Psoas muscle (tissue), 8 donors: ENCODE measurements around the gene SIPA1L3. TPM values are rescaled to one million over a fixed set of nuclear protein-coding genes. Genes with fewer than 3 reads are reported as not detected.
A peak's percentile ranks its signal among the peaks of the same experiment; 100 is the strongest.

Experiments used
- ATAC-seq, 4 donors: fragments of 200-7000 bp; cut with Tn5 transposase; one replicate each; pipeline ENCODE4 v1.9.1; 2020; ENCODE audit warnings: moderate library complexity in 3 of 4, mild to moderate bottlenecking in 2 of 4
- DNase-seq, 2 donors: peaks; one replicate each; pipeline ENCODE4 v3.0.0-alpha.2; 2020
- H3K27ac ChIP-seq: fragments of 200-600 bp; one replicate; pipeline ENCODE4 v1.8.0; 2022
- H3K27me3 ChIP-seq, 3 donors: fragments of 200-600 bp in 1 of 3; one replicate each; pipeline versions ENCODE4 v1.6.1 to v1.8.0; 2013 to 2022; ENCODE audit warnings: low read length in 2 of 3, mild to moderate bottlenecking in 2 of 3, moderate library complexity in 1 of 3; ENCODE audit not compliant: insufficient read depth in 3 of 3
- H3K36me3 ChIP-seq, 2 donors: fragments of 200-600 bp in 1 of 2; one replicate each; pipeline versions ENCODE4 v1.6.1 to v1.8.0; 2013 to 2022; ENCODE audit warnings: low read depth in 1 of 2, mild to moderate bottlenecking in 1 of 2, moderate library complexity in 1 of 2; ENCODE audit not compliant: insufficient read depth in 1 of 2
- H3K4me1 ChIP-seq: fragments of 200-600 bp; one replicate; pipeline ENCODE4 v1.8.0; 2022
- H3K4me3 ChIP-seq: fragments of 200-600 bp; one replicate; pipeline ENCODE4 v1.8.0; 2022; ENCODE audit warnings: mild to moderate bottlenecking
- H3K9me3 ChIP-seq: fragments of 200-600 bp; one replicate; pipeline ENCODE4 v1.8.0; 2022
- CTCF ChIP-seq: fragments of 200-600 bp; IDR thresholded peaks from one replicate; pipeline ENCODE4 v1.8.0; 2022; ENCODE audit warnings: antibody characterized with exemption
- WGBS, 3 donors: extraction: QIAGEN DNeasy Blood & Tissue Kit; methylation state at CpG; one replicate each; pipeline versions ENCODE4 v1.1.6 to v1.1.7; 2013; 5-methylcytosine and 5-hydroxymethylcytosine counted together
- intact Hi-C, 2 donors: fragments of 100-400 bp; cut with DNase I; formaldehyde crosslinking; loops; one replicate each; pipeline versions ENCODE4 v1.11.0 to v1.14.2; 2022
- polyA plus RNA-seq, 3 donors: library from polyadenylated mRNA; stranded (reverse); fragments of 200-250 nt; gene quantifications; one replicate each; pipeline ENCODE4 v1.2.3, GENCODE V29; 2013
- total RNA-seq, 4 donors: library from RNA; stranded (reverse); fragmentation: NEBNext Ultra II Directional in 2 of 4; extraction: Animal tissue kit (Norgen Biotek cat#: 25700) in 2 of 4; gene quantifications; one replicate each; pipeline versions ENCODE4 v1.2.1 to v1.2.4, GENCODE V29; 2021 to 2023
- donor health status: healthy with polysubstance abuse.
- donor health status: DM: no; HTN: no; CAD: no; lungs with moderate emphysema.
- donor health status: Bipolar disorder and iron deficiency.
- donor health status: healthy.
- donor health status: DM: yes; HTN: yes; CAD: no.
- donor health status: DM: no; HTN: no; CAD: no.
- donor health status: DM: no; HTN: no; CAD: no.
- donor health status: DM: yes; HTN: yes; CAD: no.

SIPA1L3 gene
- total and polyA plus RNA-seq, 7 donors = 2.9 to 28.2 (median 8.3) TPM

- DNase-seq (no peak), ATAC-seq (no peak)
- H3K4me1 ChIP-seq = peaks cover 26% of the 10 kb centered on the region
- H3K27ac ChIP-seq = no peak overlapping the region
- H3K36me3 ChIP-seq = peaks cover 0 to 3% of the 10 kb centered on the region in 2 donors
- H3K9me3 ChIP-seq = no peaks in the 10 kb centered on the region
- WGBS, 3 donors = 78 to 83% (median 80%) methylated on average over 17 of the region's 17 CpGs
- intact Hi-C loops = loop anchor here in 1 of 2 donors (10.0 kb wide), 1 partner anchor 129 kb away; the partner anchor contains the start of genes SIPA1L3 and WDR87
- TF ChIP-seq CTCF = no peak
- no peaks in the 10 kb centered on the region for H3K27me3 ChIP-seq
- no peak overlapping the region for H3K4me3 ChIP-seq
Measured at GRCh38 chr19:38033658-38034491, 126.9 kb downstream of the SIPA1L3 start.

GRCh38 chr19:38034492-38034860, 127.5 kb downstream of the SIPA1L3 start:
- TF ChIP-seq CTCF = no peak
- 80 to 85% (median 85%) methylated on average over 5 of the region's 5 CpGs for WGBS, 3 donors
- Histone ChIP-seq H3K4me1 (peaks cover 26% of the 10 kb centered on the region), H3K9me3 (no peaks in the 10 kb centered on the region), H3K27ac (no peak overlapping the region), H3K27me3 (no peaks in the 10 kb centered on the region), H3K4me3 (no peak overlapping the region), H3K36me3 (peaks cover 0 to 3% of the 10 kb centered on the region in 2 donors)
- ATAC-seq (no peak), DNase-seq (no peak)
- intact Hi-C loops = loop anchor here in 1 of 2 donors (10.0 kb wide), 1 partner anchor 130 kb away; the partner anchor contains the start of genes SIPA1L3 and WDR87

- no peak for TF ChIP-seq CTCF
- Histone ChIP-seq H3K4me3 (peak overlapping the region; percentile 18), H3K4me1 (peaks cover 26% of the 10 kb centered on the region), H3K36me3 (no peaks in the 10 kb centered on the region), H3K27ac (peak overlapping the region; percentile 72), H3K27me3 (no peaks in the 10 kb centered on the region), H3K9me3 (no peaks in the 10 kb centered on the region)
- DNase-seq = peak in 1 of 2 donors; percentile 72
- intact Hi-C loops = loop anchor here in 1 of 2 donors (10.0 kb wide), 1 partner anchor 131 kb away; the partner anchor contains the start of genes SIPA1L3 and WDR87
- WGBS, 3 donors = 46 to 59% (median 49%) methylated on average over 17 of the region's 17 CpGs
- peak; percentile 38 to 82 (median 70) for ATAC-seq
Measured at GRCh38 chr19:38035515-38036495, 128.8 kb downstream of the SIPA1L3 start.

GRCh38 chr19:38036707-38037611, 130.0 kb downstream of the SIPA1L3 start:
- intact Hi-C loops = loop anchor here in 1 of 2 donors (10.0 kb wide), 1 partner anchor 132 kb away; the partner anchor contains the start of genes SIPA1L3 and WDR87
- Histone ChIP-seq H3K9me3 (no peaks in the 10 kb centered on the region), H3K27me3 (no peaks in the 10 kb centered on the region), H3K36me3 (no peaks in the 10 kb centered on the region), H3K4me1 (peaks cover 26% of the 10 kb centered on the region), H3K4me3 (peak overlapping the region; percentile 18), H3K27ac (peak overlapping the region; percentile 72)
- 14 to 26% (median 19%) methylated on average over 18 of the region's 18 CpGs for WGBS, 3 donors
- no peak for DNase-seq
- no peak for TF ChIP-seq CTCF
- ATAC-seq = peak; percentile 60 to 76 (median 71)
